Erythroblast (primary cell): Measurements from ENCODE around the gene SFMBT2.

Experiments
- GATA1 ChIP-seq: IDR thresholded peaks from 2 replicates; pipeline ENCODE4 v1.6.1; 2011; ENCODE audit warnings: low read depth, mild to moderate bottlenecking, control low read depth, low read length, moderate library complexity
- POLR2A ChIP-seq: IDR thresholded peaks from 2 replicates; pipeline ENCODE4 v1.6.1; 2011; ENCODE audit warnings: mild to moderate bottlenecking, low read length

DNA sequence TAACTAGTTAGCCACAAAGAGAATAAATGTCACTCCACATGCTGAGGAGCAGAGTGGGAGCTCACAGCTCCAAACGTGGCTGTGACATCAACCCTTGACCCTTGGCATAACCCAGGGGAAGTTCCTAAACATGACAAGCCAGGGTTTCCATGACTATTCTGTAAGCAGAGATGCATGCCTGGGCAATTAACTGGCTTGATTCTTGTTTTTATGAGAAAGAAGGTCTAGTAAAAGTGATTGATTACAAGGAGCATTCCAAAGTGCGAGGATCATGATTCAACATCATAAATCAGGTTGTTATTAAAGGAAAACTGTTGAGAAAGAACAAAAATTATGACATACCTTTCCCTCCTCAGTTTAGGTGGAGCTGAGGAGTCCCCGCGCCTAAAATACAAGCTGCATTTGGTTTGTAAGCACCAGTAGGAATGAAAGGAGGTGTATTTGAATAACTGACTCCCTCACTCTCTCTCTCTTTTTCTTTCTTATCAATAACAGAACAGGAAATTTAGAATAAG, 108.4 kb downstream of the SFMBT2 start:
- TF ChIP-seq POLR2A (no peak), GATA1 (no peak)
